ENCODE data around the gene BCL11A.
"Not testable (repeated sequence)": the region's sequence is repeated elsewhere in the genome, so short reads cannot be mapped to it uniquely, and the experiment has no call there.

Gene BCL11A

GRCh38 chr2:60429681-60430080 is 123.8 kb downstream of the BCL11A start:
- H3K4me3 ChIP-seq (ENCODE audit: low read depth, low read length): no peak overlapping the region
- DNase-seq (ENCODE audit: low read depth): no peak
- TF ChIP-seq CTCF (IDR thresholded peaks at IDR 0.05; ENCODE audit: insufficient read depth, low read depth, low read length, missing control alignments): no peak

GRCh38 chr2:60426880-60427279 is 126.6 kb downstream of the BCL11A start:
- no peak for TF ChIP-seq CTCF (IDR thresholded peaks at IDR 0.05; ENCODE audit: insufficient read depth, low read depth, low read length, missing control alignments)
- DNase-seq (ENCODE audit: low read depth): no peak
- H3K4me3 ChIP-seq (ENCODE audit: low read depth, low read length): no peak overlapping the region

- no peak for TF ChIP-seq CTCF (IDR thresholded peaks at IDR 0.05; ENCODE audit: insufficient read depth, low read depth, low read length, missing control alignments)
- no peak for DNase-seq (ENCODE audit: low read depth)
- no peak overlapping the region for H3K4me3 ChIP-seq (ENCODE audit: low read depth, low read length)
Observed at GRCh38 chr2:60426341-60426740, 127.1 kb downstream of the BCL11A start.

GRCh38 chr2:60424233-60424632 is 129.2 kb downstream of the BCL11A start:
- TF ChIP-seq CTCF (IDR thresholded peaks at IDR 0.05; ENCODE audit: insufficient read depth, low read depth, low read length, missing control alignments): no peak
- no peak for DNase-seq (ENCODE audit: low read depth)
- H3K4me3 ChIP-seq (ENCODE audit: low read depth, low read length): no peak overlapping the region

- DNase-seq (ENCODE audit: low read depth): no peak
- no peak overlapping the region for H3K4me3 ChIP-seq (ENCODE audit: low read depth, low read length)
- TF ChIP-seq CTCF (IDR thresholded peaks at IDR 0.05; ENCODE audit: insufficient read depth, low read depth, low read length, missing control alignments): no peak
Observed at GRCh38 chr2:60423505-60423904, 129.9 kb downstream of the BCL11A start.

- no peak for TF ChIP-seq CTCF (IDR thresholded peaks at IDR 0.05; ENCODE audit: insufficient read depth, low read depth, low read length, missing control alignments)
- DNase-seq (ENCODE audit: low read depth): no peak
- no peak overlapping the region for H3K4me3 ChIP-seq (ENCODE audit: low read depth, low read length)
Observed at GRCh38 chr2:60422826-60423483, 130.5 kb downstream of the BCL11A start.

- DNase-seq (ENCODE audit: low read depth); H3K4me3 ChIP-seq (ENCODE audit: low read depth, low read length): not testable (repeated sequence)
Observed at GRCh38 chr2:60417210-60417609, 136.2 kb downstream of the BCL11A start.
